HepG2 (cell line): ENCODE data around the gene ACOT8. TPM values are rescaled to one million over a fixed set of nuclear protein-coding genes. Genes with fewer than 3 reads are reported as not detected.

Experiments
- HIVEP1 ChIP-seq: sonication (generic); formaldehyde crosslinking; IDR thresholded peaks from 2 replicates; pipeline ENCODE4 v1.4.0; 2020; ENCODE audit warnings: mild to moderate bottlenecking, missing genetic modification reagents
- MED8 ChIP-seq: sonication (generic); formaldehyde crosslinking; IDR thresholded peaks from 2 replicates; pipeline ENCODE4 v1.8.1; 2023; ENCODE audit warnings: mild to moderate bottlenecking, missing genetic modification reagents; ENCODE audit not compliant: insufficient replicate concordance
- NAIF1 ChIP-seq: sonication (generic); formaldehyde crosslinking; IDR thresholded peaks from 2 replicates; pipeline ENCODE4 v1.5.0; 2020; ENCODE audit warnings: mild to moderate bottlenecking, missing genetic modification reagents, borderline replicate concordance
- SNRNP70 ChIP-seq: fragments of 200-400 bp; formaldehyde crosslinking; IDR thresholded peaks from 2 replicates; pipeline ENCODE4 v1.6.1; 2017; ENCODE audit warnings: mild to moderate bottlenecking, low read depth, low read length, moderate library complexity
- ZEB1 ChIP-seq: IDR thresholded peaks from 2 replicates; pipeline ENCODE4 v1.6.1; 2012; ENCODE audit warnings: mild to moderate bottlenecking, low read depth, inconsistent platforms; ENCODE audit not compliant: insufficient replicate concordance
- ZNF20 ChIP-seq: sonication (generic); formaldehyde crosslinking; IDR thresholded peaks from 2 replicates; pipeline ENCODE4 v1.4.0; 2020; ENCODE audit warnings: mild to moderate bottlenecking, moderate library complexity, missing genetic modification reagents
- ZNF446 ChIP-seq: sonication (generic); formaldehyde crosslinking; IDR thresholded peaks from 2 replicates; pipeline ENCODE4 v1.5.0; 2020; ENCODE audit warnings: mild to moderate bottlenecking, missing genetic modification reagents
- ZNF615 ChIP-seq: sonication (generic); formaldehyde crosslinking; IDR thresholded peaks from 2 replicates; pipeline ENCODE4 v1.5.0; 2020; ENCODE audit warnings: mild to moderate bottlenecking, missing genetic modification reagents, borderline replicate concordance
- polyA plus RNA-seq, 8 experiments: library from polyadenylated mRNA; depleted of rRNA in 3 of 8; stranded (reverse) in 7 of 8; unstranded in 1 of 8; fragments of >200 nt; fragmentation: Illumina TruSeq in 4 of 8; extraction: Trizol in 4 of 8; gene quantifications; 2 replicates each; pipeline versions ENCODE4 v1.2.1 to v1.2.3, GENCODE V29; 2011 to 2016; ENCODE audit warnings: low read depth in 4 of 8, missing spikeins in 1 of 8, mixed read lengths in 1 of 8; ENCODE audit not compliant: insufficient read depth in 1 of 8
- total RNA-seq, 5 experiments: library from RNA; depleted of rRNA; stranded (reverse); fragments of >200 nt; fragmentation: Illumina TruSeq; extraction: Trizol; gene quantifications; 2 replicates each; pipeline ENCODE4 v1.2.3, GENCODE V29; 2016; ENCODE audit warnings: low read depth in 1 of 5
- TF ChIP-seq, protein P1 (sequence below): sonication (generic); formaldehyde crosslinking; IDR thresholded peaks from 2 replicates; pipeline ENCODE4 v1.4.0; 2020; ENCODE audit warnings: mild to moderate bottlenecking, missing genetic modification reagents
- TF ChIP-seq, protein P2 (sequence below): IDR thresholded peaks from 2 replicates; pipeline ENCODE4 v1.6.1; 2016; ENCODE audit warnings: missing biosample characterization, missing genetic modification reagents, low read depth
- TF ChIP-seq, protein P3 (sequence below): sonication (generic); formaldehyde crosslinking; IDR thresholded peaks from 2 replicates; pipeline ENCODE4 v1.5.1; 2020; ENCODE audit warnings: missing genetic modification reagents, mild to moderate bottlenecking, borderline replicate concordance
- TF ChIP-seq, protein P4 (sequence below): sonication (generic); formaldehyde crosslinking; IDR thresholded peaks from 2 replicates; pipeline ENCODE4 v1.9.0; 2022; ENCODE audit warnings: missing genetic modification reagents, mild to moderate bottlenecking, borderline replicate concordance
- TF ChIP-seq, protein P5 (sequence below): sonication (generic); formaldehyde crosslinking; IDR thresholded peaks from 2 replicates; pipeline ENCODE4 v1.8.1; 2023; ENCODE audit warnings: mild to moderate bottlenecking, moderate library complexity, missing genetic modification reagents
- TF ChIP-seq, protein P6 (sequence below): sonication (generic); formaldehyde crosslinking; IDR thresholded peaks from 2 replicates; pipeline ENCODE4 v1.4.0; 2020; ENCODE audit warnings: missing genetic modification reagents
- TF ChIP-seq, protein P7 (sequence below): IDR thresholded peaks from 2 replicates; pipeline ENCODE4 v1.6.1; 2016; ENCODE audit warnings: missing compliant biosample characterization, missing genetic modification reagents, borderline replicate concordance
- TF ChIP-seq, protein P8 (sequence below): IDR thresholded peaks from 2 replicates; pipeline ENCODE4 v1.6.1; 2016

ACOT8 gene
- total and polyA plus RNA-seq, 2 of the 13 experiments (the other 11 are each of a cell fraction or from before 2014, with no cell fraction given) = 31.4 to 45.5 TPM

DNA sequence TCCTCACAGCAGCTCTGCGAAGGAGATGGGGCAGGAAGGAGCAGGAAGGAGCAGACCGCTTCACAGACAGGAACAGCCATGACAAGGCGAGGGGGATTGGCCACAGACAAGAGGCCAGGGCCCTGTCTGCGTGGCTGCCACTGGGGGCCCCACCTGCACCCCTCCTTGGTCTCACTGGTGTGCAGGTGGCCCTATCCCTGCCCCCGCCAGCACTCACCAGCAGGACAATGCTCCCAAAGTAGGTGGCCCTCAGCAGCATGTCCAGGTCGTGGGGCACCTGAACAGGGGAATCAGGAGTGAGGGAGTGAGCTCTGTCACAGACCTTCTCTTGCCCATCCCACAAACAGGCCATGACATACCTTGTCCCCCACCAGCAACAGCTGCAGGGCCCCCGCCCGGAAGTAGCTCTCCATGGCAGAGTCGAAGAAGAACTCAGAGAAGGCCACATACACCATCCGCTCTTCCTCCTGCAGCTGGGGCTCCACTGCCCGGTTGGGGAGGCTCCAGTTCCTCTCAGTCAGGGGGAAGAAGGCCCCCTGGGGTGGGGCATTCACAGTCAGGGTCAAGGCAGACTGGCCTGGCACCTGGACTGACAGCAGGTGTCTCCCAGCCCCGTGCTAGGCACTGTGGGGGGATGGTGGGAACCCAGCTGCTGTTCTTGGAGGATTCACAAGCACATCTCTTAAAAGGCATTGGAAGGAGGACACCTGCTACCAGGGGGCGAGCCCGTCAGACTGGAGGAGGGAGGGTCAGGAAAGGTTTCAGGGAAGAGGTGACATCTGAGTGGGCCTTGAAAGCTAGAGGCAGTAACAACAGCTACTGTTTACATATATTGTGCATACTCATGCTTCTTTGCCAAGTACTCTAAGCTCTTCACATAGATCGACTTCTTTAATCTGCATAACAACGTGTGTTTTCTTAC lies 47.7 kb upstream of the ACOT8 start (continued):
- TF ChIP-seq, protein P1, sequence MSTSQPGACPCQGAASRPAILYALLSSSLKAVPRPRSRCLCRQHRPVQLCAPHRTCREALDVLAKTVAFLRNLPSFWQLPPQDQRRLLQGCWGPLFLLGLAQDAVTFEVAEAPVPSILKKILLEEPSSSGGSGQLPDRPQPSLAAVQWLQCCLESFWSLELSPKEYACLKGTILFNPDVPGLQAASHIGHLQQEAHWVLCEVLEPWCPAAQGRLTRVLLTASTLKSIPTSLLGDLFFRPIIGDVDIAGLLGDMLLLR (CRISPR knock-in tag) = 0 out of 2 replicates have a peak, but pooled peaks have one; percentile 60
- TF ChIP-seq, protein P2, sequence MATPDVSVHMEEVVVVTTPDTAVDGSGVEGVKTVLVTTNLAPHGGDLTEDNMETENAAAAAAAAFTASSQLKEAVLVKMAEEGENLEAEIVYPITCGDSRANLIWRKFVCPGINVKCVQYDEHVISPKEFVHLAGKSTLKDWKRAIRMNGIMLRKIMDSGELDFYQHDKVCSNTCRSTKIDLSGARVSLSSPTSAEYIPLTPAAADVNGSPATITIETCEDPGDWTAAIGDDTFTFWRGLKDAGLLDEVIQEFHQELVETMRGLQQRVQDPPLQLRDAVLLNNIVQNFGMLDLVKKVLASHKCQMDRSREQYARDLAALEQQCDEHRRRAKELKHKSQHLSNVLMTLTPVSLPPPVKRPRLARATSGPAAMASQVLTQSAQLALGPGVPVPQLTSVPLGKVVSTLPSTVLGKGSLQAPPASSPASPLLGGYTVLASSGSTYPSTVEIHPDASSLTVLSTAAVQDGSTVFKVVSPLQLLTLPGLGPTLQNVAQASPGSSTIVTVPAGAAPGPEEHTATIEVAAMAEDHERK (CRISPR knock-in tag) = no peak
- TF ChIP-seq, protein P3, sequence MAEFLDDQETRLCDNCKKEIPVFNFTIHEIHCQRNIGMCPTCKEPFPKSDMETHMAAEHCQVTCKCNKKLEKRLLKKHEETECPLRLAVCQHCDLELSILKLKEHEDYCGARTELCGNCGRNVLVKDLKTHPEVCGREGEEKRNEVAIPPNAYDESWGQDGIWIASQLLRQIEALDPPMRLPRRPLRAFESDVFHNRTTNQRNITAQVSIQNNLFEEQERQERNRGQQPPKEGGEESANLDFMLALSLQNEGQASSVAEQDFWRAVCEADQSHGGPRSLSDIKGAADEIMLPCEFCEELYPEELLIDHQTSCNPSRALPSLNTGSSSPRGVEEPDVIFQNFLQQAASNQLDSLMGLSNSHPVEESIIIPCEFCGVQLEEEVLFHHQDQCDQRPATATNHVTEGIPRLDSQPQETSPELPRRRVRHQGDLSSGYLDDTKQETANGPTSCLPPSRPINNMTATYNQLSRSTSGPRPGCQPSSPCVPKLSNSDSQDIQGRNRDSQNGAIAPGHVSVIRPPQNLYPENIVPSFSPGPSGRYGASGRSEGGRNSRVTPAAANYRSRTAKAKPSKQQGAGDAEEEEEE (CRISPR knock-in tag) = 0 out of 2 replicates have a peak, but pooled peaks have one; percentile 33
- TF ChIP-seq MED8 (CRISPR knock-in tag) = no peak
- TF ChIP-seq ZNF446 = no peak
- TF ChIP-seq, protein P4, sequence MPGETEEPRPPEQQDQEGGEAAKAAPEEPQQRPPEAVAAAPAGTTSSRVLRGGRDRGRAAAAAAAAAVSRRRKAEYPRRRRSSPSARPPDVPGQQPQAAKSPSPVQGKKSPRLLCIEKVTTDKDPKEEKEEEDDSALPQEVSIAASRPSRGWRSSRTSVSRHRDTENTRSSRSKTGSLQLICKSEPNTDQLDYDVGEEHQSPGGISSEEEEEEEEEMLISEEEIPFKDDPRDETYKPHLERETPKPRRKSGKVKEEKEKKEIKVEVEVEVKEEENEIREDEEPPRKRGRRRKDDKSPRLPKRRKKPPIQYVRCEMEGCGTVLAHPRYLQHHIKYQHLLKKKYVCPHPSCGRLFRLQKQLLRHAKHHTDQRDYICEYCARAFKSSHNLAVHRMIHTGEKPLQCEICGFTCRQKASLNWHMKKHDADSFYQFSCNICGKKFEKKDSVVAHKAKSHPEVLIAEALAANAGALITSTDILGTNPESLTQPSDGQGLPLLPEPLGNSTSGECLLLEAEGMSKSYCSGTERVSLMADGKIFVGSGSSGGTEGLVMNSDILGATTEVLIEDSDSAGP = peak; percentile 49; the same call in 1 of the 2 replicates
- TF ChIP-seq SNRNP70 = no peak
- TF ChIP-seq ZNF615 (CRISPR knock-in tag) = no peak
- TF ChIP-seq, protein P5, sequence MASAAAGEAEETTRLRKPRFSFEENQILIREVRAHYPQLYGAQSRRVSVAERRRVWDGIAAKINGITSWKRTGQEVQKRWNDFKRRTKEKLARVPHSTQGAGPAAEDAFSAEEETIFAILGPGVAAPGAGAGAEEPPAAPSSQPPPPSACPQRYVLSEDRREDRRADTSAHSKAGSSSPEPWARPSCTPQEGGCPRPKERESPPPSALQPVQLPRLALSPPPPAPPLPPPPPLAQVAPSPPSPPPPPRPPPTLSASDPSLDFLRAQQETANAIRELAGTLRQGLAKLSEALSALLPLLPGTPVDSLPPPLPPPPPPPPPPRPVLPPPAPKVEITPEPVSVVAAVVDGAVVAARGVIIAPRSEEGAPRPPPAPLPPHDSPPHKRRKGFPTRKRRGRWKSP (CRISPR knock-in tag) = no peak
- TF ChIP-seq, protein P6, sequence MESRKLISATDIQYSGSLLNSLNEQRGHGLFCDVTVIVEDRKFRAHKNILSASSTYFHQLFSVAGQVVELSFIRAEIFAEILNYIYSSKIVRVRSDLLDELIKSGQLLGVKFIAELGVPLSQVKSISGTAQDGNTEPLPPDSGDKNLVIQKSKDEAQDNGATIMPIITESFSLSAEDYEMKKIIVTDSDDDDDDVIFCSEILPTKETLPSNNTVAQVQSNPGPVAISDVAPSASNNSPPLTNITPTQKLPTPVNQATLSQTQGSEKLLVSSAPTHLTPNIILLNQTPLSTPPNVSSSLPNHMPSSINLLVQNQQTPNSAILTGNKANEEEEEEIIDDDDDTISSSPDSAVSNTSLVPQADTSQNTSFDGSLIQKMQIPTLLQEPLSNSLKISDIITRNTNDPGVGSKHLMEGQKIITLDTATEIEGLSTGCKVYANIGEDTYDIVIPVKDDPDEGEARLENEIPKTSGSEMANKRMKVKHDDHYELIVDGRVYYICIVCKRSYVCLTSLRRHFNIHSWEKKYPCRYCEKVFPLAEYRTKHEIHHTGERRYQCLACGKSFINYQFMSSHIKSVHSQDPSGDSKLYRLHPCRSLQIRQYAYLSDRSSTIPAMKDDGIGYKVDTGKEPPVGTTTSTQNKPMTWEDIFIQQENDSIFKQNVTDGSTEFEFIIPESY = no peak
- TF ChIP-seq, protein P7, sequence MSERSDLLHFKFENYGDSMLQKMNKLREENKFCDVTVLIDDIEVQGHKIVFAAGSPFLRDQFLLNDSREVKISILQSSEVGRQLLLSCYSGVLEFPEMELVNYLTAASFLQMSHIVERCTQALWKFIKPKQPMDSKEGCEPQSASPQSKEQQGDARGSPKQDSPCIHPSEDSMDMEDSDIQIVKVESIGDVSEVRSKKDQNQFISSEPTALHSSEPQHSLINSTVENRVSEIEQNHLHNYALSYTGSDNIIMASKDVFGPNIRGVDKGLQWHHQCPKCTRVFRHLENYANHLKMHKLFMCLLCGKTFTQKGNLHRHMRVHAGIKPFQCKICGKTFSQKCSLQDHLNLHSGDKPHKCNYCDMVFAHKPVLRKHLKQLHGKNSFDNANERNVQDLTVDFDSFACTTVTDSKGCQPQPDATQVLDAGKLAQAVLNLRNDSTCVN (CRISPR knock-in tag) = no peak
- no peak for TF ChIP-seq ZNF20
- 0 out of 2 replicates have a peak, but pooled peaks have one; percentile 52 for TF ChIP-seq HIVEP1 (CRISPR knock-in tag)
- TF ChIP-seq, protein P8, sequence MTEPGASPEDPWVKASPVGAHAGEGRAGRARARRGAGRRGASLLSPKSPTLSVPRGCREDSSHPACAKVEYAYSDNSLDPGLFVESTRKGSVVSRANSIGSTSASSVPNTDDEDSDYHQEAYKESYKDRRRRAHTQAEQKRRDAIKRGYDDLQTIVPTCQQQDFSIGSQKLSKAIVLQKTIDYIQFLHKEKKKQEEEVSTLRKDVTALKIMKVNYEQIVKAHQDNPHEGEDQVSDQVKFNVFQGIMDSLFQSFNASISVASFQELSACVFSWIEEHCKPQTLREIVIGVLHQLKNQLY (CRISPR knock-in tag) = no peak
- TF ChIP-seq NAIF1 (CRISPR knock-in tag) = no peak
- TF ChIP-seq ZEB1 = no peak
